ENCODE results near the gene DSC1.
"Not testable (repeated sequence)": the region's sequence is repeated elsewhere in the genome, so short reads cannot be mapped to it uniquely, and the experiment has no call there.

The DSC1 gene

DNA sequence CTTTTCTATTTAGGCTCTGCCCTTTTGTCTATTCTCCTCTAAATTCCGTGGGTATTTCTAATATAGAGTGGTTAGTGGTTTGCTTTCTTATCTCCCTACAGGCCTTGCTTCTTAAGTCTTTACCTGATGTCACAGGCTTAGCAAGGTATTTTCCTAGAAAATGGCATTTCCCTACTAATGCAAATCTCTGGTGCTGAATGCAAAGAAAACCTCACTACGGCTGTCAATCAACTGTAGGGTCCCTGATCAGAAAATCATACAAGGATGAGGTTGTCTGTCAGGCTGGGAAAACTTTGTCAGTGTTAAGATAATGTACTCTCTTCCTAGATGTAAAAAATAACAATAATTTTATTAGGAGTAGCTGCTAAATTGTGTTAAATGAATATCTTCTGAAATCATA, 27.1 kb upstream of the DSC1 start:
- Histone ChIP-seq H3K9me3 (replicated peaks in 1 of 2; ENCODE audit: control insufficient read depth in 2 of 2, insufficient read depth in 1 of 2, low read depth in 1 of 2, low read length in 2 of 2) (no peaks in the 10 kb centered on the region), H2BK15ac (ENCODE audit: low read length) (no peak overlapping the region), H3K27ac (replicated peaks; ENCODE audit: low read length) (no peak overlapping the region), H3K79me1 (ENCODE audit: low read depth, low read length) (no peaks in the 10 kb centered on the region), H2BK5ac (ENCODE audit: low read length) (no peak overlapping the region), H3K27me3 (ENCODE audit: control insufficient read depth in 3 of 3, insufficient read depth in 3 of 3, low read depth in 1 of 3, low read length in 3 of 3) (no peaks in the 10 kb centered on the region), H3K4me2 (ENCODE audit: insufficient read depth, low read length, poor library complexity, severe bottlenecking) (no peak overlapping the region), H3K36me3 (replicated peaks in 1 of 2; ENCODE audit: control insufficient read depth in 2 of 2, insufficient read depth in 2 of 2, low read length in 2 of 2) (no peaks in the 10 kb centered on the region), H4K8ac (ENCODE audit: low read depth, low read length) (no peak overlapping the region), H2AFZ (ENCODE audit: low read length) (no peak overlapping the region), H2AK5ac (ENCODE audit: low read depth, low read length) (no peak overlapping the region), H3K4ac (ENCODE audit: low read length) (no peak overlapping the region), H3K18ac (ENCODE audit: low read length) (no peak overlapping the region), H3K9ac (ENCODE audit: low read depth, low read length, poor library complexity) (no peak overlapping the region), H3K14ac (ENCODE audit: low read length) (no peak overlapping the region), H2BK120ac (ENCODE audit: low read depth, low read length) (no peak overlapping the region), H4K91ac (ENCODE audit: low read depth, low read length, poor library complexity) (no peak overlapping the region), H3K23ac (ENCODE audit: low read depth, low read length, poor library complexity) (no peak overlapping the region), H2BK12ac (ENCODE audit: low read length) (no peak overlapping the region), H3K4me3 (ENCODE audit: low read length in 2 of 2) (no peak overlapping the region), H3K4me1 (ENCODE audit: control insufficient read depth in 2 of 2, insufficient read depth in 1 of 2, low read depth in 1 of 2, low read length in 2 of 2) (peaks cover 2 to 4% of the 10 kb centered on the region in 2 donors)
- no peak for DNase-seq (ENCODE audit: low spot score)
- WGBS, 2 donors (ENCODE audit: extremely low coverage in 2 of 2, insufficient read length in 2 of 2, insufficient replicate concordance in 1 of 2): no CpG with 5 or more reads among the region's 2 CpGs

DNA sequence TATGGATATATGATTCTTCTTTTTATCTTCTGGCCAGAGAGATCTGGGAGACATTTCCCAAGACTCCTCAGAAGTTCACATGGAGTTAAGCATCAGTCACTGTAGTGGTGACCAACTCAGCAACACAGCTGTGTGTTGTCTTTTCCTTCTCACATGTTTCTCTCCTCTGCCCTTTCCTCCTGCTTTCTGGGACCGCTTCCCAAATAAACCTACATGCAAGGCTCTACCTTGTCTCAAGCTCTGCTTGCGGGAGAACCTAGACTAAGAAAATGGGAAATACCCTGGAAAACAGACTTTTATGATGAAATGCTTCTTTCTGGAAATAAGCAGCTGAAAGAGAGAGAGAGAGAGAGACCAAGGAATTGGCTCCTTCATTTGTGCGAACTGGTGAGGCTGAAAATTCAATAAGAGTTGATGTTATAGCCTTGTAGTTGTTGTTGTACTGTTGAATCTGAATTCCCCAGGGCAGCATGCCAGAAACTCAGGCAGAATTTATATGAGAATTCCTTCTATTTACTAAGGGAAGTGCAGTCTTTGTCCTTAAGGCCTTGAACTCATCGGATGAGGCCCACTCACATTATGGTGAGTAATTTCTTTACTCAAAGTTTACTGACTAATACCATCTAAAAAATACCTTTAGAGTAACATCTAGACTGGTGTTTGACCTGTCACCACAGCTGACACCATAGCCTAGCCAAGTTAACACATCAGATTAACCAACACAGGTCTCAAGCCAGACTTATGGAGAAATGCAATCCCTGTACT, 22.7 kb upstream of the DSC1 start:
- Histone ChIP-seq H3K4me1 (ENCODE audit: control insufficient read depth in 2 of 2, insufficient read depth in 1 of 2, low read depth in 1 of 2, low read length in 2 of 2) (no peaks in the 10 kb centered on the region), H4K8ac (ENCODE audit: low read depth, low read length) (no peak overlapping the region), H3K4ac (ENCODE audit: low read length) (no peak overlapping the region), H3K9ac (ENCODE audit: low read depth, low read length, poor library complexity) (no peak overlapping the region), H3K79me1 (ENCODE audit: low read depth, low read length) (no peaks in the 10 kb centered on the region), H2AK5ac (ENCODE audit: low read depth, low read length) (no peak overlapping the region), H3K23ac (ENCODE audit: low read depth, low read length, poor library complexity) (no peak overlapping the region), H3K36me3 (replicated peaks in 1 of 2; ENCODE audit: control insufficient read depth in 2 of 2, insufficient read depth in 2 of 2, low read length in 2 of 2) (no peaks in the 10 kb centered on the region), H2BK5ac (ENCODE audit: low read length) (no peak overlapping the region), H3K27me3 (ENCODE audit: control insufficient read depth in 3 of 3, insufficient read depth in 3 of 3, low read depth in 1 of 3, low read length in 3 of 3) (no peaks in the 10 kb centered on the region), H4K91ac (ENCODE audit: low read depth, low read length, poor library complexity) (no peak overlapping the region), H3K14ac (ENCODE audit: low read length) (no peak overlapping the region), H3K27ac (replicated peaks; ENCODE audit: low read length) (no peak overlapping the region), H3K4me2 (ENCODE audit: insufficient read depth, low read length, poor library complexity, severe bottlenecking) (no peak overlapping the region), H3K4me3 (ENCODE audit: low read length in 2 of 2) (no peak overlapping the region), H2BK120ac (ENCODE audit: low read depth, low read length) (no peak overlapping the region), H2BK15ac (ENCODE audit: low read length) (no peak overlapping the region), H3K18ac (ENCODE audit: low read length) (no peak overlapping the region), H2BK12ac (ENCODE audit: low read length) (no peak overlapping the region), H2AFZ (ENCODE audit: low read length) (peak overlapping the region; percentile 21), H3K9me3 (replicated peaks in 1 of 2; ENCODE audit: control insufficient read depth in 2 of 2, insufficient read depth in 1 of 2, low read depth in 1 of 2, low read length in 2 of 2) (no peaks in the 10 kb centered on the region)
- no peak for DNase-seq (ENCODE audit: low spot score)
- WGBS, 2 donors (ENCODE audit: extremely low coverage in 2 of 2, insufficient read length in 2 of 2, insufficient replicate concordance in 1 of 2): no CpG with 5 or more reads among the region's 4 CpGs

DNA sequence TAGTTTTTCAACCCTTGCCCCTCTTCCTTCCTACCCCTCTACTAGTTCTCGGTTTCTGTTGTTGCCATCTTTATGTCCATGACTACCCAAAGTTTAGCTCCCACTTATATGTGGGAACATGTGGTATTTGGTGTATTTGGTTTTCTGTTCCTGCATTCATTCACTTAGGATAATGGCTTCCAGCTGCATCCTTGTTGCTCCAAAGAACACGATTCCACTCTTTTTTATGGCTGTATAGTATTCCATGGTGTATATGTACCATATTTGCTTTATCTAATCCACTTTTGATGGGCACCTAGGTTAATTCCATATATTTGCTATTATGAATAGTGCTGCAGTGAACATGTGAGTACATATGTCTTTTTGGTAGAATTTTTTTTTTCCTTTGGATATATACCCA, 20.6 kb upstream of the DSC1 start:
- Histone ChIP-seq H2BK12ac (ENCODE audit: low read length) (no peak overlapping the region), H3K27me3 (ENCODE audit: control insufficient read depth in 3 of 3, insufficient read depth in 3 of 3, low read depth in 1 of 3, low read length in 3 of 3) (no peaks in the 10 kb centered on the region), H3K18ac (ENCODE audit: low read length) (no peak overlapping the region), H2AFZ (ENCODE audit: low read length) (no peak overlapping the region), H3K4me2 (ENCODE audit: insufficient read depth, low read length, poor library complexity, severe bottlenecking) (no peak overlapping the region), H3K79me1 (ENCODE audit: low read depth, low read length) (no peaks in the 10 kb centered on the region), H4K91ac (ENCODE audit: low read depth, low read length, poor library complexity) (no peak overlapping the region), H3K4ac (ENCODE audit: low read length) (no peak overlapping the region), H3K27ac (replicated peaks; ENCODE audit: low read length) (no peak overlapping the region), H3K4me1 (ENCODE audit: control insufficient read depth in 2 of 2, insufficient read depth in 1 of 2, low read depth in 1 of 2, low read length in 2 of 2) (no peaks in the 10 kb centered on the region), H3K4me3 (ENCODE audit: low read length in 2 of 2) (no peak overlapping the region), H3K9ac (ENCODE audit: low read depth, low read length, poor library complexity) (no peak overlapping the region), H4K8ac (ENCODE audit: low read depth, low read length) (no peak overlapping the region), H3K9me3 (replicated peaks in 1 of 2; ENCODE audit: control insufficient read depth in 2 of 2, insufficient read depth in 1 of 2, low read depth in 1 of 2, low read length in 2 of 2) (no peaks in the 10 kb centered on the region), H3K14ac (ENCODE audit: low read length) (no peak overlapping the region), H2BK5ac (ENCODE audit: low read length) (no peak overlapping the region), H2BK15ac (ENCODE audit: low read length) (no peak overlapping the region), H2AK5ac (ENCODE audit: low read depth, low read length) (no peak overlapping the region), H2BK120ac (ENCODE audit: low read depth, low read length) (no peak overlapping the region), H3K36me3 (replicated peaks in 1 of 2; ENCODE audit: control insufficient read depth in 2 of 2, insufficient read depth in 2 of 2, low read length in 2 of 2) (no peaks in the 10 kb centered on the region), H3K23ac (ENCODE audit: low read depth, low read length, poor library complexity) (no peak overlapping the region)
- DNase-seq (ENCODE audit: low spot score): no peak
- no CpG with 5 or more reads among the region's 2 CpGs for WGBS, 2 donors (ENCODE audit: extremely low coverage in 2 of 2, insufficient read length in 2 of 2, insufficient replicate concordance in 1 of 2)

DNA sequence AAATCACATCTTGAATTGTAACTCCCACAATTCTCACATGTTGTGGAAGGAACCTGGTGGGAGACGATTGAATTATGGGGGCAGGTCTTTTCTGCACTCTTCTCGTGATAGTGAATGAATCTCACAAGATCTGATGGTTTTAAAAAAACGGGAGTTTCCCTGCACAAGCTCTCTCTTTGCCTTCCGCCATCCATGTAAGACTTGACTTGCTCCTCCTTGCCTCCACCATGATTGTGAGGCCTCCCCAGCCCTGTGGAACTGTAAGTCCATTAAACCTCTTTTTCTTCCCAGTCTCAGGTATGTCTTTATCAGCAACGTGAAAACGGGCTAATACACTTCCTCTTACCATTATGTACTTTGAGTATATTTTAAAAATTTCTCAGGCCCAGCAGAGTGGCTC, 14.7 kb upstream of the DSC1 start:
- not testable (repeated sequence) for H3K18ac ChIP-seq (ENCODE audit: low read length); H2BK15ac ChIP-seq (ENCODE audit: low read length); H3K9ac ChIP-seq (ENCODE audit: low read depth, low read length, poor library complexity); H3K79me1 ChIP-seq (ENCODE audit: low read depth, low read length); H3K27me3 ChIP-seq (ENCODE audit: control insufficient read depth in 3 of 3, insufficient read depth in 3 of 3, low read depth in 1 of 3, low read length in 3 of 3); H3K4me1 ChIP-seq (ENCODE audit: control insufficient read depth in 2 of 2, insufficient read depth in 1 of 2, low read depth in 1 of 2, low read length in 2 of 2); H2AK5ac ChIP-seq (ENCODE audit: low read depth, low read length); H3K4me3 ChIP-seq (ENCODE audit: low read length in 2 of 2); H3K14ac ChIP-seq (ENCODE audit: low read length); H2BK12ac ChIP-seq (ENCODE audit: low read length); H3K27ac ChIP-seq (replicated peaks; ENCODE audit: low read length); H3K36me3 ChIP-seq (replicated peaks in 1 of 2; ENCODE audit: control insufficient read depth in 2 of 2, insufficient read depth in 2 of 2, low read length in 2 of 2); H2AFZ ChIP-seq (ENCODE audit: low read length); H2BK5ac ChIP-seq (ENCODE audit: low read length); H4K8ac ChIP-seq (ENCODE audit: low read depth, low read length); H2BK120ac ChIP-seq (ENCODE audit: low read depth, low read length); H3K23ac ChIP-seq (ENCODE audit: low read depth, low read length, poor library complexity); H4K91ac ChIP-seq (ENCODE audit: low read depth, low read length, poor library complexity); H3K9me3 ChIP-seq (replicated peaks in 1 of 2; ENCODE audit: control insufficient read depth in 2 of 2, insufficient read depth in 1 of 2, low read depth in 1 of 2, low read length in 2 of 2); H3K4me2 ChIP-seq (ENCODE audit: insufficient read depth, low read length, poor library complexity, severe bottlenecking); DNase-seq (ENCODE audit: low spot score); H3K4ac ChIP-seq (ENCODE audit: low read length)
- no CpG with 5 or more reads among the region's 6 CpGs for WGBS, 2 donors (ENCODE audit: extremely low coverage in 2 of 2, insufficient read length in 2 of 2, insufficient replicate concordance in 1 of 2)
